NCI-H1417 treated with DMSO at 0.1 percent for 48 hours (cell line): ENCODE measurements around the gene PRSS12.
A peak's percentile ranks its signal among the peaks of the same experiment; 100 is the strongest.
"Not testable (repeated sequence)": the region's sequence is repeated elsewhere in the genome, so short reads cannot be mapped to it uniquely, and the experiment has no call there.

Experiments used
- DNase-seq: peaks from one replicate; lab custom pipeline; 2025; lab: John Stamatoyannopoulos, UW

Gene PRSS12

DNA sequence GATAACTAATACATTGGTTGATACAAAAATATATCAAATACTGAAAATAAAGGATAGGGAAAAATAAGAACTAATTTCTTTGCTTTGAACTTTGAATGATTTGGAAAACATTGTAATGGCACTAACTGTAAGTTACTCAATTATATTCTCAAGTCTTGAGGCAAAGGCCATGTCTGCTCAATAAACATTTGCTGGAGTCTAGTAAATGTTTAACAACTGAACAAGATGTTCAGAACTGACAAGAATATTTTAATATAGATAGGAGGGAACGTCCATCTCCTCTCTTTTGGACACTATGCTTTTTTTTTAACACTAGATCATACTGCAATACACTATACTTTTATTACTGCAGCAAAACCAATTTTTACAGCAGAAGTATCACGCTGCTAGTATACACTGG, 76.2 kb downstream of the PRSS12 start:
- no peak for DNase-seq

DNA sequence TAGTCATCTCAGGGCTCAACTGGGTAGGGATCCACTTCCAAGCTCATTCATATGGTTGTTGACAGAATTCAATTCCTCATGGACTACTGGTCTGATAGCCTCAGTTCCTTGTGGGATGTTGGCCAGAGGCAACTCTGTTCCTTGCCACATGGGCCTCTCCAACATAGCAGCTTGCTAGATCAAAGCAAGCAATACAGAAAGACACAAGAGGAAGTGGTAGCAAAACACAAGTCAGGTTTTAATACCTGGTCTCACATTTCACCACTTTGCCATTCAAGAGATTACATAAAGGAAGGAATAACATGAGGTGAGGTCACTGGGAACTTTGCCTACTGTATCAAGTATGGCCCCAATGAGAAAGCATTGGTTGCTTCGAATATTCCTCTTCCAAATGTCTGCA, 79.2 kb downstream of the PRSS12 start:
- no peak for DNase-seq

DNA sequence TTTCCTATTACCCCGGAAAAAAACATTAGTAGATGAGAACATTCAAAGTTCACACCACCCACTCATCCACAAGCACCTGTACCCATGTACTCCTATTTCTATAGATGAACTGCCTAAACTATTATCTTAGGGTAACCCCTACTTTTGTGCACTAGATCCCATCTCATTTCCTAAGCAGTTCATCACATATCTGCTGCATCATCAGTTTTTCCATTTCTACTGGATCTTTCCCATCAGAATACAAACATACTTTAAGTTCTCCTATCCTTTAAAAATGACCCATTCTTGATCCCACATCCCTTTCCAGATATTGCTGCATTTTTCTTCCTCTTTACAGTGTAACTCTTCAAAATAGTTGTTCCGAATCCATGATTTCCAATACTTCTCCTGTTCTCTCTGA, 81.0 kb downstream of the PRSS12 start:
- DNase-seq, result no peak

DNA sequence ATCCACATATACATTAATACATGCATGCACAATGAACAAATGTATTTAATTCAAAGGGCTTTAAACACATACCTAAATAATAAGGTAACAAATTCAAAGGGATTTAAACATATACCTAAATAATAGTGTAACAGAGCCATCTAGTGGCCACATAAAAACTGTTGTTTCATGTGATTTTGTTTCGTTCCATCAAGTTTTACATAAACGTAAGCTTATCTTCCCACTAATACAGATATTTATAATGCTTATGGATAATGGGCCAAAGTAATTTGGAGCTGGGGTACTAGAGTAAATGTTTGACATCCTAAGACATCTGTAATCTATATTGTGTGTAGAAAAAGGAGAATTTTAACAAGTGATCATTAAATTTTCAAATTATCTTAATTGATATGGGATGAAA, 82.3 kb downstream of the PRSS12 start:
- peak; percentile 41 for DNase-seq

DNA sequence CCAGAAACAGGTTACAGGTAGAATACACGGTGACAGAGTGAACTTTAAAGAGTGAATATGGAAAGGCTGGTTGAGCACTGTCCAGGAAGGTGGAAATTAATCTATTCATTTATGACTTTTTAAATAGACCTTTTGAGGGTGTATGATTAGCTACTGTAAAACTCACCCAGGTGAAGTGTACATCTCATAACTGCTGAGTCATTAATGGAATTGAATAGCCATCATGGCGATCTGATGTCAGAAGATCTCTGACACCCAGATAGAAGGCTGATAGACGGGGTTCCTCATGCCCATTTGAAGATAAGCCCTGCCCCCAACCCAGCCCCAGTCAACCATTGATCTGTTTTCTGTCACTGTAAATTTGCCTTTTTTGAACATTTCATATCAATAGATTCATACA, 84.0 kb downstream of the PRSS12 start:
- DNase-seq, result no peak

DNA sequence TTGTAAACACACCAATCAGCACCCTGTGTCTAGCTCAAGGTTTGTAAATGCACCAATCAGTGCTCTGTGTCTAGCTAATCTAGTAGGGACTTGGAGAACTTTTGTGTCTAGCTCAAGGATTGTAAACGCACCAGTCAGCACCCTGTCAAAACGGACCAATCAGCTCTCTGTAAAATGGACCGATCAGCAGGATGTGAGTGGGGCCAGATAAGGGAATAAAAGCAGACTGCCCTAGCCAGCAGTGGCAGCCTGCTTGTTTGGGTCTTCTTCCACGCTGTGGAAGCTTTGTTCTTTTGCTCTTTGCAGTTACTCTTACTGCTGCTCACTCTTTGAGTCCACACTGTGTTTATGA, 86.7 kb downstream of the PRSS12 start:
- DNase-seq, result not testable (repeated sequence)

DNA sequence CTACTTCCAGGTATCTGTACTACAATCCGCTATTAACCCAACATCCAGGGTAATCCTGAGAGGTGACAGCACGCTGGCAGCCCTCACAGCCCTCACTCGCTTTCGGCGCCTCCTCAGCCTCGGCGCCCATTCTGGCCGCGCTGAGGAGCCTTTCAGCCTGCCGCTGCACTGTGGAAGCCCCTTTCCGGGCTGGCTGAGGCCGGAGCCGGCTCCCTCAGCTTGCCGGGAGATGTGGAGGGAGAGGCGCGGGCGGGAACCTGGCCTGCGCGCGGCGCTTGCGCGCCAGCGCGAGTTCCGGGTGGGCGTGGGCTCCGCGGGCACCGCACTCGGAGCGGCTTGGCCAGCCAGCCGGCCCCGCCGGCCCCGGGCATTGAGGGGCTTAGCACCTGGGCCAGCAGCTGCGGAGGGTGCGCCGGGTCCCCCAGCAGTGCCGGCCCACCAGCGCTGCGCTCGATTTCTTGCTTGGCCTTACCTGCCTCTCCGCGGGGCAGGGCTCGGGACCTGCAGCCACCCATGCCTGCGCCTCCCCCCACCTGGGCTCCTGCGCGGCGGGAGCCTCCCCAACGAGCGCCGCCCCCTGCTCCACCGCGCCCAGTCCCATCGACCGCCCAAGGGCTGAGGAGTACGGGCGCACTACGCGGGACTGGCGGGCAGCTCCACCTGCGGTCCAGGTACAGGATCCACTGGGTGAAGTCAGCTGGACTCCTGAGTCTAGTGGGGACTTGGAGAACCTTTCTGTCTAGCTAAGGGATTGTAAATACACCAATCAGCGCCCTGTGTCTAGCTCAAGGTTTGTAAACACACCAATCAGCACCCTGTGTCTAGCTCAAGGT, 87.3 kb downstream of the PRSS12 start:
- no peak for DNase-seq

DNA sequence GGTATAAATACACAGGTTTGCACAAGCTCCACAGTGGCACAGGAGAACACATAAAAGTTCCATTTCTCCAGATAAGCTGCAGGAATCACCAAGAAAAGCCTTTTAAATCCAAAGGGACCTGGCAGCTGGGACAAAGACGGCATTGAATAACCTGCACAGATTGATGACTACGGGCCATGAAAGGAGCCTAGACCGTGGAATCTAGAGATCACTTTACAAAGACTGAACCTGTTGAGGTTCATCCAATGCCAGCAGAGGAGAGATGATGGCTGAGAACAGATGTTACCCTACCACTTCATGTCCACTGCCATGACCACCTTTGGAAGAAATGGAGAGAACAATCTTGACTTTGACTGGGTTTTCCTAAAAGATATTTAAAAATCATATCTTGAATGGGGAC, 88.7 kb downstream of the PRSS12 start:
- DNase-seq, result no peak

DNA sequence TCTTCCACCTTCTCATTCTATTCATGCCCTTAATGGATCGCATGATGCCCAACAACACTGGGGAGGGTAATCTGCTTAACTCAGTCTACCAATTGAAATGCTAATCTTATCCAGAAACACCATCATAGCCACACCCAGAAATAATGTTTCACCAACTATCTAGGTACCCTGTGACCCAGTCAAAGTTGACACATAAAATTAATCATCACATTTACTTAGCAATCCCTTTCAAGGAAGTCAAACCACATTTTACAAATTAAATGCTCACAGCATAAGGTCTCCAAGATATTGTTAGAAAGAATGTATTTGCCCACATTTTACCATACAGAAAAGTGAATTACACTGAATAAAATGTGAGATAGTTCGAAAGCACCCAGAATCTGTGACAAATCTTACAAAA, 92.5 kb downstream of the PRSS12 start:
- no peak for DNase-seq

DNA sequence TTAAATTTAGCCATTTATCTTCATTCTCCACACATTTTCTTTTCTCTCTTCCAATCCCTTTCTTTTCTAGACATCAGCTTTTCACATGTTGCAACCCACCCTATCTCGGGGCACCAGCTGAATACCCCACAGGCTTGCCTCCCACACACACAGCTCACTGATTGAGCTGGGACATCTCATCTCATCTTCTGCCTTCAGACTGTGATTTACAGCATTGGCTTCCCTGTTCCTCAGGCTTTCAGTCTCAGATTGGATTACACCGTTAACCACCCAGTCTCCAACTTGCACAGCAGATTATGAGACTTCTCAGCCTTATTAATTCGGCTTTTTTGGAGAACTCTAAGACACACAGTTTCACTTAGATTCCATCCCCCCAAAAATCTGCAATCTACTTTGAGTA, 93.7 kb downstream of the PRSS12 start:
- DNase-seq, result no peak

DNA sequence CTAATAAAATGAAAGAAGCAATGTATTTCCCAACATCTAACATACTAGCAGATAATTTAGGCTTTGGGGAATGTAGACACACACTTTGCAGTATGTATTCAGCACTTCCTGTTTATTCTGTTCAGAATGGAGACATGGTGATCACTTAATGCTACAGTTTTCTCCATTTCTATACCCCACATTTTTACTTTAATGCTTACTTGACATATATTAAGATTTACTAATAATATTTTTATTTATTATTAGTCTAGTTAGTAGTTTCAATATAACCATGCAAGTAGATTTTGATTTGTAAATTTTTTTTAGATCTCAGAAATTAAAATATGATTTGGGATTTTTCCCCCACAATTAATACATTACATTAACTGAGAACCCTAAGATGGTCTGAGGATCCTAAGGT, 98.4 kb downstream of the PRSS12 start:
- DNase-seq, result no peak

DNA sequence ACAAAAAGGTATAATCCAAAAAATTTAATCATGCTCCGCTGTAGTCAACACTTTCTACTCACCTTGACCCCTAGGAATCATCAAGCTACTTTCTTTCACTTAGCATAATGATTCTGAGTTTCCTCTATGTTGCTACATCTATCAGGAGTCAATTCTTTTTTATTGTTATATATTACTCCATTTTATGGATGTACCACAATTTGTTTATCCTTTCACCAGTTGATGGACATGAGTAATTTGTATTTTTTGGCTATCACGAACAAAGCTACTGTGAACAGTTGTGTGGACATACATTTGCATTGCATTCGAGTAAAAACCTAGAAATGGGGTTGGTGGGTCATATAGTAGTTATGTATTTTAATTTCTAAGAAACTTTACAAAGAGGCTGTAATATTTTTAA, 102.9 kb downstream of the PRSS12 start:
- DNase-seq, result no peak

DNA sequence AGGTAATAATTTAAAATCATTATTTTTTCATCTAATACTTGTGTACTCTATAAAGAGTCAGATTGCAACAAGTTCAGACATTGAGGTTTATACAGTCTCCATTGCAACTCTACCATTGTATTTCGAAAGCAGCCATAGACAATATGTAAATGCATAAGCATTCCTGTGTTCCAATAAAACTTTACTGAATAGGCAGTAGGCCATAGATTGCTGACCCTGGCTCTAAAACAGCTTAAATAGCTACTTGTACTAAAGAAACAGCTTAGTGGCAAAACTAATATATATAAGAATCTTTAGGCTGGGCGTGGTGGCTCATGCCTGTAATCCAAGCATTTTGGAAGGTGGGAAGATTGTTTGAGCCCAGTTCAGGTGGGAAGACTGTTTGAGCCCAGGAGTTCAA, 115.3 kb downstream of the PRSS12 start:
- DNase-seq, result no peak

DNA sequence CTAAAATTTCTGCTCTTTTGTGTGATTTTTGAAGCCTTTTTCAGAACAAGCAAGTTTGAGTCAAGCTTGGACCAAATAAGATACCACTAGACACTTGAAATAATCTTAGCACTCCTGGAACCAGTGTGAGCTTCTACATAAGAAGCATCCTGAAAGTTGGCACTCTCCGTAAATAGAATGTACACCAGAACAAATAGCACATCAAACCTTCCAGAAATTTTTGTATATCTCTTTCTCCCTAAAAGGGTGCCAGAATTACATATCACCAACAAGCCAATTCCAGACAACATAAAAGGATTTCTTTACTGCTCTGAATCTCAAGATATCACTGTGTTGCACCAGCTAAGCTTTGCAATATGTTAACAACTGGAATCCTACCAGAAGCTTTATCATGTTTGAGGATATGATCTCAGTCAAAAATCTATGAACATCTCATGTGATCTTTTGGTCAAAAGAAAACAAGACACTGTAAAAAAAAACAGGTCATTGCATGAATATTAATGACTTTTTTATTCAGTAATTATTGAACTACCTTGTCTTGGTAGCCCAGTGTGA, 117.2 kb downstream of the PRSS12 start:
- no peak for DNase-seq
